HG03521 (cell line): ENCODE data around the gene BCL6.
A peak's percentile ranks its signal among the peaks of the same experiment; 100 is the strongest.

Source experiments
- ATAC-seq: cut with Tn5 transposase; IDR thresholded peaks from one replicate; pipeline ENCODE4 v1.9.1; 2021; ENCODE audit warnings: mild to moderate bottlenecking, moderate library complexity; ENCODE audit not compliant: unreplicated experiment

Gene BCL6

DNA sequence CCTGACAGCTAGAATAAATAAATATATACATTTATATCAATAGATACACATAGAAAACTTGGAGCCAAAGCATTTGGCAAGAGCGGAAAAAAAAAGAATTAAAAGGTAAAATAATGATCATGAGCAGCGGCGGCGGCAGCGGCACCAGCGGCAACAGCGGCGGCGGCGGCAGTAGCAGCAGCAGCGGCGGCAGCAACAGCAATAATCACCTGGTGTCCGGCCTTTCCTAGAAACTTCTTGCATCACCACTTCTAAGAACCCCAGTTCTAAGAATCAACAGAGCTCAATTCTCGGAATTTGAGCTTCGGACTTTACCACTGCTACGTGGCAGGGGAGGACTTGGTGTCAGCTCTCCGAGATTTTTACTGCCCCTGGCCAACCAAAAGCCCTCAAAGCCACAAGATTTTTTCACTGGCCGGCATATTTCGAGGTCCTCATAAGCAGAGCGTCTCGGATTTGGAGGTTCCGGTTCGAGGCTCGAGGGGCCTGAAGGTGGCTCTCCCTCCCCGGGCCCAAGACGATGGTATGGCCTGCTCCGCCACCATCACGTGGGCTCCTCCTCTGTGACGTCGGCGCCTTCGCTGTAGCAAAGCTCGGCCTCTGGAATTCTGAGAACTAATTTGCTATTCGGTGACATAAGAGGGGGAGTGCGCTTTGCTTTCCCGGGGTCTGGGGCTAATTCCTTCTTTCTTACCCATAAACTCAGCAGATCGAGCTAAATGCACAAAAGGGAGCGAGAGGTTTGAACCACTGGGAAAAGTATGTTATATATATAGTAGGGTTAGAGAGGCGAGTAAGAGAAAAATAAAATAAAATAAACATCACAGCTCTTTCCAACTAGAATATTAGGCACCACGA is at the start of gene BCL6:
Gene BCL6 (minus strand): TSS at position 268 of the 858 bp plus-strand sequence. CDS start 11,775 bp downstream, outside the sequence.
- ATAC-seq = peak; percentile 59

DNA sequence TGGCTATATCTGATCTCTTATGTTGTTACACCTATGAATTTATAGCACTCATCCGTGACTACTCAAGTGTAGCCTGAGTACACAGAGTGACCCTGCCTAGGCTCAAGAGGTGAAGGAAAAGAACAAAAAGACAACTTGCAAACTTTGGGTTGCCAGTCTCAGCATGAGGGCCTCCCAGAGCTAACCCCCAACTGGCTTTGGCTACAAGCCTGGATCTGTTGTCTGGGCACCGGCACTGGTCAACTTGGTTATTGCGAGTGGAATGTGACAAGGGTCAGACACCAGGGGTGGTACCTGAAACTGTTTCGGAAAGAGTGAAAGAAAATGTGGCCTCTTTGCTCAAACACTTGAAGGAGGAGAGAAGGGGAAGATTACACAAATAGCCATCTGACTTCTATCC is 49.5 kb upstream of the BCL6 start:
- no peak for ATAC-seq

DNA sequence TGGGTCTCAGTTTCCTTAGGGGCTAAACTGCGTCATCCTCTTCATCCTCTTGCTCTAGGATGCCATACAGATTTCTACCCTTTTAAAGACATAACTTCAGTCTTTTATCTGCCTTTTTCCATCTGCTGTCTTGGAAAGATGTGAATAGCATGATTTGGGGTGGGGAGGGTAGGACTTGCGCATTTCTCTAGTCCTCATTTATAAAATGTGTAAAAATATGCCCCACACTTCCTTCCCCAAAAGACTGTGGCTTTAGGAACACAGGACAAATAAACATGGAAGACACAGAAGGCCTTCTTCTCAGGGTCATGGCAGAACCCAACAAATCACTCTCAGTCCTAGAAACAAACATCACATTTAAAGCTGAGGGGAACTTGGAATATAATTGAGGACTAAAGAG is 48.4 kb upstream of the BCL6 start:
- no peak for ATAC-seq

DNA sequence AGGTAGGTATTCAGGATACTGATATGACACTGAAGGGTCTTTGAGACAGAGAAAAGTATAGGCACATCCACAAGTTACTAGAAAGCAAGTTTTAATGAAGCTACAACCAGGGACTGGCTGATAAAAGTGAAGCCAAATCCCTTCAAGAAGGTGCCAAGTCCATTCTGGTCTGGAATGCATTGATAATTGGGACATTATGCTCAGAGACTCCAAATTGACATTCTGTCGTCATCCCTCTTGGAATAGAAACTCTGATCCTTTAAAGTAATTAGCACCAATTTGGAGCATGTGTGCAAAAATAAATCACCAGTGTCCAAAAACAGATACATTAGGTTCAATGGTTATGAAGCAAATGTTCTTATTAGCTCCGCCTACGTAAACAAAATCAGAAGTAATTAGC is 47.3 kb upstream of the BCL6 start:
- no peak for ATAC-seq

DNA sequence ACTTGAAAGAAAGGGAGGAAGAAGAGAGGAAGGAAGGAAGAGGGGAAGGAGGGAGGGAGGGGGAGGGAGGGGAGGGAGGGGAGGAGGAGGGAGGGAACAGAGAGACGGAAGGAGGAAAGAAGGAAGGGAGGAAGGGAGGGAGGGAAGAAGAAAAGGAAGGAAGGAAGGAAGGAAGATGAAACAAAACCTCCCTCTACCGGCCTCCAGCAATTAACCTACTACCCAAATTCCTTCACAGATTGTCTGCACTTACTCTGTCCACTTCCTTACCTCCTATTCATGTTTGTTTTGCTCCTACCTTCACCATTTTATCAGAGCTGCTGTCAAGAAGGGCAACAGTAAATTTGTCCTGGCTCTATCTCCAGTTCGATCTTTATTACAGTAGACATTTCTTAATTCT is 44.6 kb upstream of the BCL6 start:
- no peak for ATAC-seq

DNA sequence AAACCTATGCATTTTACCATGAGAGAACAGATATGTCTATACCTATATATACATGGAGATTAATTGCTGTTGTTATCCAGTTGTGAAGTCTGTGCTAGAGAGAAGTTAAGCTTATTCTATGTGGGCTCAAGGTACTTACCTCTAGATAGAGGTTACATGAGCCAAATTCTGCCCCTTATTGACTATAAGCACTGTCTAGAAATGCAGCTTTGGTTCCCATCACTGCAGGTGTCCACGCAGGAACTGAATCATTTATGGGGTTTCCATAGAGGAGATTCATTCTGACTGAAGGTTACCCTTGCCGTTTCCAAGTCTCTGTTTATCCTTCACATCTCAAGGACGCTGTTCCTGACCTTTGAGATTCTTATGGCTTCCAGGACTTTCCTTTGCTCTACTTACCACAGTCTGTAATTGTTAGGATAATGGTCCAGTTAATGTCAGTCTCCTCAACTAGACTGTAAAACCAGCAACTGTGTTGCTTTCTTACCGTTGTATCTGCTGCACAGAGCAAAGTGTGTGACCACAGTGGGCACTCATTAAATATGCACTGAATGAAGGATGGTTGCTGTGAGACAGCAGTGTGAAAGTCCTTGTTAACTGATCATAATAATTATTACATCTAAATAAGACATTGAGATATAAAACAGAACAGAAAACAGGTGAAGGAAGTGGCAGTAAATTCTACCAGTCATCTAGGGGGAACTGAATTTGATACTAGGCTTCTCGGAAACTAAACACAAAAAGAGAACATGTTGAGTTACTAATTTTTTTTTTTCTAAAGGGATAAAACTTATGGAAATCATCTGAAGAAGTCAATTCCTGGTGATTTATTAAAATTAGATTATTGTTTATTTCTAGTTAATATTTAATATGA is 44.0 kb upstream of the BCL6 start:
- no peak for ATAC-seq

DNA sequence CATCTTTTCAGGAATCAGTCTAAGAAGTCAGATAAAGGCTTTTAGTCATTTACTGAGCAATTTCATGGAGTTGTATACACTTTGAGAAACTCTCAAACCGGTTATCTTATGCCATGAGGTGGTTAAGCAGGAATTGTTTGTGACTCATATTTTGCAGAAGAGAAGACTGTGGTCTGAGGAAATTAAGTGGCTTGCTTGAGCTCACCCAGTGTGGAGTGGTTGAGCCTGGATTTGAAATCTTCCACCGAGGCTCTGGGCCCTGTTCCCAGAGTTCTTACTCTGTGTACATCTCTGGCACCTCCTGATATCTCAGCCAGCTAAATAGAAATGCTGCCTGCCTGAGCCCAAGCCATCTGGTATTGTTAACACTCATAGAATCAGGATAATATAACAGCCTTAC is 37.8 kb upstream of the BCL6 start:
- no peak for ATAC-seq

DNA sequence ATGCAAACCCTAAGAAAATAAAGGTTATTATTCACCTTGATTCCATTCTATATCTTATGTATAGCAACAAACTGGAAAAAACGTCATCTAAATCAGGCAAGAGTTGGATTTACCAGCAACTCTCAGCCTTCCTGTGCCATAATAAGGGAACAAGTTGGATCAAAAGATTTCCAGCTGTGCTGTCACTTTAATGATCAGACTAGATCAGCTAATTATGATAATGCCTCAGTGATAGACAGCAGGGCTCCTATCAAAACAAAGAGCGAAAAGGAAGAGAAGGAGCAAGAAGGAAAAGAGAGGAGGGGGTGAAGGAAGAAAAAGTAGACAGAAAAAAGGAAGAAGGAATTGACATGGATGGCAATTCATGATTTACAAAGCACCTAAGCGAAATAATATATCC is 36.7 kb upstream of the BCL6 start:
- no peak for ATAC-seq

DNA sequence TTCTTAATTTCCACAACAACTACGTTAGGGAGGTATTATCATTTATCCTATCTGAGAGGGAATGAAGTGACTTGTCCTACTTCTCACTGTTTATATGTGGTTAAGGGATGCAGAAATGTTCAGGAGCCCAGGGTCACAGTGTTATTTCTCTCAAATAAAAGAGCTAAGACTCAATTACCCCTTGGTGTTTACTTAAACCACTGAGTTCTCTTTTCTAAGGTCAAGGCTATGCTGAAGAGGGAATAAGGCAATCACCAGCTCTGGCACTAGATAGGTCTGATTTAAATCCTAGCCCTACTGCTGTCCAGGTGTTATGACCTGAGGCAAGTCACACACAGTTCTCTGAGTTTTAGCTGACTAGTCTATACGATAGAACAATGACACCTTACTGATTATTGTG is 35.7 kb upstream of the BCL6 start:
- ATAC-seq = no peak

DNA sequence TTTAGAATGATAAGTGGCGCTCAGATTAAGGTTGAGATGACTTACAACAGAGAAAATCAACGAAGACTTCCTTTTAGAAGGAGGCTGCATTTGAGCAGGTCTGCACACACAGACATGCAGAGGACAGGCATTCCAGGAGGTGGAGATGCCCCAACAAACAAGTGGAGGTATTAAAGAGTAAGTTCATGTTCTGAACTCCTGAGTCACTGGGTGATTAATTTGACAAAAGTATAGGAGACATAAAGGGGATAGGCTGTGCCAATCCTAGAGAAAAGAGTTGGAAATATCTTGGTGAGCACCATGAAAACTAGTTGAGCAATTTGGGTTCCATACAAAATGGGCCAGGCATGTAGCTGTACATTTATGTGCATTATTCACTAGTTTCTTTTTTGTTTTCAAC is 33.5 kb upstream of the BCL6 start:
- ATAC-seq = no peak

DNA sequence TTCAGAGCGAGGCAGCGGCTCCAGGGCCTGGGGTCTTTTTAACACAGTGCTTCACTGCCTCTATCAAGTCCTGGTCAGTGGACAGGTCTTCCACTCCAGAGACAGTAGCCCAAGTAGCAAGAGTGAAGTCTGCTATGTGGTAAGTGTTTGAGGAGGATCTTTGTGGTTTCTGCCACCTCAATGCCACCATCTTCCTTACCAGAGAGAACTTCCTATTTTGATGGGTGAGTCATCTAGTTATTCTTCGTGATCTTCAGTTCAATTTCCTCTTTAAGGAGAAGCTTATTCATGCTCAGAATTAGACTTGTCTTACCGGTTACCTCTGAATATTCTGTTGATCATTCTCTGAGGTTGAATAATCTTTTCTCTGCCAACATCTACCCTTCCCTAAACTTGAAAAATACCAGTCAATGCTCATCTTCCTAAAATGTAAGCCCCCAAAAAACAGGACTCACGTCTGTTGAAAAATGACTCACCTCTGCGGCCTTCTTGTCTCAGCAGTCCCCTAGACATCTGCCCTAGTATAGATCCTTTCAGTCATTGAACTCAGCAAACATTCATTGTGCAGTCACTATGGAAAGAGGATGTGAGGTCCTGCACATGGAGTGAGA is 32.2 kb upstream of the BCL6 start:
- ATAC-seq = no peak

DNA sequence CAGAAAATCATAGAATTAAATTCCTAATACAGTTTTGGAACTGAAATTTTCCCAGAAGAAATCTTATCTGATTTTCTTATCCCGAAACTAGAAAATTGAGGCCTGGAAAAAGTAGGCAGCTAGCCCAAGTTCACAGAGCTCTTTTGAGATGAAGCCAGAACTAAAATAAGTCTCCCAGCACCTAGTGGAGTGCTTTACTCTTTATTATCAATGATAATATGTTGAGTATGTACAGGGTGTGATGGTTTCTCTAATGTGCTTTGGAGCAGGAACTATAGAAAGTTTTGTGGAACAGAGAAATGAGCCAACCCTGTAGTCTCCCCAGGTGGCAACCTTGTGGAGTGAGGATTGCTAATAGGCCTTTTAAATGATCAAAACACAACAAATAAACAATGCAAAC is 30.3 kb upstream of the BCL6 start:
- no peak for ATAC-seq

DNA sequence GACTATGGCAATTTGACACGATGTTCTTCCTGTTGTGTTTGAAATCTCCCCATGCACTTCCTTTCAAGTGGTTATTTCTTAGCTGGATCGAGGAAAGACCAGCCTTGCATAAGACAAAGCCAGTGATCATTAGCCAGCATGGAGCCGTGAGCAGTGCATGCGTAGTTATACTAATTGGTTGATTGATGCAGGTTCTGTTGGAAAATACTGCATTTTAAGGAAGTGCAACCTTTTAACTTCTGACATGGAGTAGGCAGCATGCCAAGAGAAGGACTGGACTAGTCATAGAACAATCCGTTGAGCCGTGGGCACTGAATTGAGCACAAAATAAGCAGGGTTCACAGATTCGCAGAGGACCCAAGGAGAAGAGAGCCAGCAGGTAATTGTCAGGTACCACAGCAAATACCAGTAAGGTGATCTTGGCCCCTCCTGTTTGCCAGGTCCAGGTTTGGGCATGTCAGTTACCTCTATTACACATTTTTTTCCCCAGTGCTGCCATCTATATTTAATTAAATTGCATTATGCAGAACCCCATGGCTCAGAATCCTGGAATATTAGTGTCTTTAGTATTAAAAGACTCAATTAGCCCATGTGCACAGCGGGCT is 29.0 kb upstream of the BCL6 start:
- ATAC-seq = no peak

DNA sequence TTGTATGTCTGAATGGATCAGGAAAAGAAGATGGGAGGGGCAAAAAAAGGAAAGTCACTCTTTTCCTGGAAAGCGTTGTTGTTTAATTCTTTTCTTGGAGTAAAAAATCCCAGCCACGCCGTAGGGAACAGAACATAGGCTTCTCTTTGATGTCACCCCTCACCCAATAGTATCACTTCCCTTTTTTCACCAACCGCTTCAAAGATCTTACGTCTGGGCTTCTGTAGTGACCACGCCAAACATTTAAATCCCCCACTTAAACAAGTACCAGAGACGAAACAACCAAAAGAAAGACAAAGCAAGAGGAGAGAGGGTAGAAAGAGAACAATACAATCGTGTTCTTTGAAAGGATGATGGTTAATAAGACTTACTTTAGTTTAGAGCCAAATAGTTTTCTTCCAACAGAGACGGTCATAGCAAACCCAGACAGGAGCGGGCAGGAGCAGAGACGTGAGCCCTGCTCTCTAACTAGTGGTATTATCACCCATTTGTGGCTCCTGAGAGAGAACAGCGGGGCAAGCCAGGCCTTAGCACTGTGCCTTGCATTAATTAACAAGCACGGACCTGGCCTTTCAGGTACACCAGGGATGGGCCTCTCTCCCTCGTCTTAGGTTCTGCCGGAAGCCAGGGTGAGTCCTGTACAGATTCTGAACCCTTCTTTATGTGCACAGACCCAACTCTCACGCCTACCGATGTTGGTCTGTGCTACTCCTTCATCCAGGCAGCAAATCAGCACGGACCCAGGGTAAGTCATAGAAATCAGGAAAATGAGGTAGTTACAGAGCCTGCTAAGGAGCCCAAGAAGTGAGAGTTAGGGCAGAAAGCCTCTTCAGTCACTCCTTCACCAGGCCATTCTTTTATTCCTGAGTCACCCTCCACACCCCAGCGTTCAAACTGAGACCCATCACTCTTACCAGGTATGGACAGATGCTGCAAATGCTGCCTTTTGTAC is 28.2 kb upstream of the BCL6 start:
- ATAC-seq = peak; percentile 77

DNA sequence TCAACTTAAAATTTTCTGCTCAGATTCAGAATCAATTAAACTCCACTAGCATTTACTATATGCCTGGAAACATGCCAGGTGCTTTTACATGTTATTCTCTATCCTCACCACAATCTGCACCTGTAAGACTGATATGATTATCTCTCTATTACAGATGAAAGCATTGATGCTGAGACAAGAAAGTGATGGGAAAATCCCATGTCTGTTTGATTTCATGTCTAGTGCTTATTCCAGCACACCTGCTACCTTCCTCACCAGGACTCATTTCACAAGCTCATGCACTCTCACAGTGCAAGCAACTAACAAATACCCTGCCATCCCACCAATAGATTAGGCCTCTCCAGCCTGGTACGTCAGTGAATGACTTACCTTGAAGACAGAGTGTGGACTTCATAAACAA is 25.0 kb upstream of the BCL6 start:
- peak; percentile 49 for ATAC-seq

DNA sequence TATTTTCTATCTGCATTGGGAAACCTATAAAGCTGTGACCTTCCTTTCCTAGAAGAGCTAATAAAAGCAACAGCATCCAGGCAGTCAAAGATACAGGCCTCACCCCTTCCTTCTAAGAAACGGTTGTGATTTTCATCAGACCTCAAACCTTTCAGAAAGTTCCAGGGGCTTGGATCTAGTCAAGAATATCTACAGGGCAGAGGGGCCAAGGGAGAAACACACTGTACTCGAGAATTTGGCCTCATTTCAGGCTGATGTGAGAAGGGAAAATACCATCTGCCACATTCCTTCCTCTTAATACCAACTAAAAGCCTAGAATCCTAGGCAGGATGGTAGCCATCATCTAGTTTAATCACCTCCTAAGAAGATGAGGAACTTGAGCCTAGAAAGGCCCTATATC is 24.5 kb upstream of the BCL6 start:
- no peak for ATAC-seq

DNA sequence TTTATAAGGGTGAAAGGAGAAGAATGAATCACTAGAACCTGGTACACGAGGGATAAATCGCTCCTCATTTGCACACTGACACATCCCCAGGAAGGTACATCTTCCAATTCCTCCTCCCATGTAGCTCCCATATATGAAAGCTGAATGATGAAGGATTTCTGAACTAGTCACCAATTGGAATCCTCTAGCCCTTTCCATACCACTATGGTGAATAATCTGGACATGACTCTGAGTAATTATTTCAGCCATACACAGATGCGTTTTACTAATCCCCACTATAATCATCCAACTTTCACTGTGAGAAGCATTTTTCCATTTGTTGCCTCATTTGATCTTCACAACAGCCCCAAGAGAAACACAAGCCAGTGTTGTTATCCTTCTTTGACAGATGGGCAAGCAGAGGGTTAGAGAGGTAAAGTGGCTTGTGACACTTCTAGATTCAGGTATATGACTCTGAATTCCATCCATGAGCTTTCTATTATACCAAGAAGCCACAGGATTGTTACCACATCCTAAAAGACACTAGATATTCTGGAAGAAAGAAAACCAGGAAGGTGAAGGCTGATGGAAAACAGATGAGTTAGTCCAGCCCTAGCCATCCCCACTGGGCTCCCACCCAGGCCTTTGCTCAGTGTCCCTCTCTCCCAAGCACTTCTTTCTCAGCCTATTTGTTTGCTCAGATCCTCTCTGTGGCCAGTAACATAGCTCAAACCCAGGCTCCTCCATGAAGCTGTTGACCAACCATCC is 22.2 kb upstream of the BCL6 start:
- no peak for ATAC-seq

DNA sequence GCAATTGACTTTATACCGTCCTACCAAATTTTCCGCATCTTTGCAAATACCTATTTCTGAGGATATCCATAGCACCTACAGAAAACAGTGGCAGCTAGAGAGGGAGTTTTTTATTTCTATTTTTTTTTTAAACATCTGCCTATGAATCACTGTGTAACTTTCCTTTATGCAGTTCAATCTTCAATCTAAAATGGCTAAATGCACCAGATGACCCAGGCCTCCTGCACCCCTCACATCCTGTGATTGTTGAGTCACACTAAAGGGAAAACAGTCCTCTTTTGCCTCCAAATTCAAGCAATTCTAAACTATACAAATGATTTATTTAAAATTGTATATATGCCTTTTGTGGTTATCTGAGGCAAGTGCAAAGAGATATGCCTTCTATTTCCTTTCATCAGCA is 20.1 kb upstream of the BCL6 start:
- no peak for ATAC-seq

DNA sequence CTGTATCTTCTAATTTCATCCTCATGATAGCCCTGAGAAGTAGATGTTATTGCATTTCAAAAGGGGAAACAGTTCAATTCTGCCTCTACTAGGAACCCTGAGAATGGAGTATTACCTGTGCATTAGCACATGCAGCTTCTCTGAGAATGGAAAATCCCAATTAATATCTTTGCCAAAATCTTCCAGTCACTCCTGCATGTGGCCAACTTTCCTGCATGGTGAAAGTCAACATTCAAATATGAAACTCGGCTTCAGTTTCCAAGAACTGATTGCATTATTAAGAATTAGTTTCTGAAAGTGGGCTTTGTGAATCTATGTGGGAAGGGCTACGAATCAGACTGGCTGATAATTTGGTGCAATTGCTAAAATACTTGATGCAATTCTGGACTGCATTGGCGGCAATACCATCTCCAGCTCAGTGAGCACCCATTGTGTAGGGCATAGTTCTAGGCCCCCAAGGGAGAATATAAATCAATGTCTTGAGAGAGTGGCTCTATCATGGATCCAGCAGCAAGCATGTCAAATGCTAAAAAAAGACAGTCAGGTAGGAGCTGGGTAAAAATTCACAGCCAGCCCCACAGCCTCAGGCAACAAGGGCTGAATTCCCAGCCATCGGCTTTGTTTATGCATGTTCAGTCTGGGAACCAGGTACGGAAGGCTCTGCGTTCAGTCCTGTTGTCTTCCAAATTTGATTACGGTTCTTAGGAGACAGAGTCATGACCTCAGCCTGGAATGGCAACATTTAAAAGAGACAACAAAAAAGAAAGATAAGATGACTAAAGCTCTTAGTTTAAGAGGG is 18.8 kb upstream of the BCL6 start:
- ATAC-seq = no peak
